ENCODE data around the gene ELOA. TPM values are rescaled to one million over a fixed set of nuclear protein-coding genes. Genes with fewer than 3 reads are reported as not detected.
A peak's percentile ranks its signal among the peaks of the same experiment; 100 is the strongest.

ELOA gene
- 10 to 100 TPM; 30.1 to 40.7 TPM for total RNA-seq

- DNase-seq (peak; percentile 87), ATAC-seq (peak; percentile 95)
- Mint-ChIP-seq H3K9me3 (ENCODE audit: low read depth) (no peaks in the 10 kb centered on the region), H3K36me3 (peaks cover 12% of the 10 kb centered on the region), H3K4me1 (peaks cover 45% of the 10 kb centered on the region), H3K4me3 (peak within 1 kb of the TSS; percentile 85), H3K27ac (peak within 1 kb of the TSS; percentile 92), H3K27me3 (no peaks in the 10 kb centered on the region)
- CTCF ChIA-PET = interaction anchor here (0.7 to 4.0 kb wide), 11 partner anchors 8 to 246 kb away, joined by 3 to 23 read pairs (median 4); partner anchors contain the start of gene RPL11
Observed at GRCh38 chr1:23743287-23744152, at the start of gene ELOA. Gene ELOA (plus strand): TSS chr1:23743471. CDS start chr1:23743504, 33 bp downstream.

GRCh38 chr1:23693599-23693998 lies 49.7 kb upstream of the ELOA start:
- H3K9me3 Mint-ChIP-seq (ENCODE audit: low read depth) = no peaks in the 10 kb centered on the region
- no peaks in the 10 kb centered on the region for H3K27me3 Mint-ChIP-seq
- CTCF ChIA-PET = interaction anchor here (0.8 to 1.5 kb wide), 3 partner anchors 36 to 196 kb away, joined by 3 to 9 read pairs (median 3); no protein-coding TSS in a partner anchor
- peaks cover 63% of the 10 kb centered on the region for H3K36me3 Mint-ChIP-seq
- H3K4me1 Mint-ChIP-seq = peaks cover 62% of the 10 kb centered on the region
- H3K4me3 Mint-ChIP-seq = peak overlapping the region; percentile 98
- ATAC-seq (no peak), DNase-seq (no peak)
- H3K27ac Mint-ChIP-seq = peak overlapping the region; percentile 92

- peaks cover 67% of the 10 kb centered on the region for H3K4me1 Mint-ChIP-seq
- CTCF ChIA-PET = interaction anchor here (0.8 kb wide), 1 partner anchor 197 kb away, joined by 3 read pairs; no protein-coding TSS in a partner anchor
- H3K36me3 Mint-ChIP-seq = peaks cover 69% of the 10 kb centered on the region
- H3K9me3 Mint-ChIP-seq (ENCODE audit: low read depth) = no peaks in the 10 kb centered on the region
- DNase-seq (no peak), ATAC-seq (no peak)
- peak overlapping the region; percentile 3 for H3K27ac Mint-ChIP-seq
- peak overlapping the region; percentile 98 for H3K4me3 Mint-ChIP-seq
- no peaks in the 10 kb centered on the region for H3K27me3 Mint-ChIP-seq
Observed at GRCh38 chr1:23694371-23694770, 48.9 kb upstream of the ELOA start.

GRCh38 chr1:23695667-23696066 lies 47.6 kb upstream of the ELOA start:
- no peak overlapping the region for H3K4me3 Mint-ChIP-seq
- CTCF ChIA-PET = no interaction called here
- peaks cover 80% of the 10 kb centered on the region for H3K36me3 Mint-ChIP-seq
- H3K27ac Mint-ChIP-seq = no peak overlapping the region
- no peaks in the 10 kb centered on the region for H3K27me3 Mint-ChIP-seq
- H3K4me1 Mint-ChIP-seq = peaks cover 76% of the 10 kb centered on the region
- H3K9me3 Mint-ChIP-seq (ENCODE audit: low read depth) = no peaks in the 10 kb centered on the region
- ATAC-seq = no peak
- no peak for DNase-seq

- DNase-seq (no peak), ATAC-seq (no peak)
- Mint-ChIP-seq H3K9me3 (ENCODE audit: low read depth) (no peaks in the 10 kb centered on the region), H3K27ac (peak overlapping the region; percentile 39), H3K4me1 (peaks cover 73% of the 10 kb centered on the region), H3K4me3 (peak overlapping the region; percentile 0), H3K27me3 (no peaks in the 10 kb centered on the region), H3K36me3 (peaks cover 87% of the 10 kb centered on the region)
- CTCF ChIA-PET = interaction anchor here (0.7 kb wide), 1 partner anchor 55 kb away, joined by 3 read pairs; no protein-coding TSS in a partner anchor
Observed at GRCh38 chr1:23696335-23696989, 46.8 kb upstream of the ELOA start.

- Mint-ChIP-seq H3K4me3 (no peak overlapping the region), H3K27me3 (no peaks in the 10 kb centered on the region), H3K9me3 (ENCODE audit: low read depth) (no peaks in the 10 kb centered on the region), H3K36me3 (peaks cover 77% of the 10 kb centered on the region), H3K27ac (no peak overlapping the region), H3K4me1 (peaks cover 61% of the 10 kb centered on the region)
- CTCF ChIA-PET = interaction anchor here (0.7 to 1.4 kb wide), 5 partner anchors 27 to 75 kb away, joined by 3 to 4 read pairs (median 3); partner anchors contain the start of gene ELOA
- no peak for ATAC-seq
- DNase-seq = no peak
Observed at GRCh38 chr1:23698466-23698865, 44.8 kb upstream of the ELOA start.

- peak overlapping the region; percentile 8 for H3K27ac Mint-ChIP-seq
- no peak overlapping the region for H3K4me3 Mint-ChIP-seq
- DNase-seq (peak; percentile 46), ATAC-seq (peak; percentile 50)
- no peaks in the 10 kb centered on the region for H3K9me3 Mint-ChIP-seq (ENCODE audit: low read depth)
- H3K27me3 Mint-ChIP-seq = no peaks in the 10 kb centered on the region
- peaks cover 51% of the 10 kb centered on the region for H3K4me1 Mint-ChIP-seq
- CTCF ChIA-PET = interaction anchor here (0.7 to 1.4 kb wide), 5 partner anchors 44 to 74 kb away, joined by 3 read pairs; partner anchors contain the start of gene ELOA
- peaks cover 68% of the 10 kb centered on the region for H3K36me3 Mint-ChIP-seq
Observed at GRCh38 chr1:23699280-23700179, 43.7 kb upstream of the ELOA start.

- Mint-ChIP-seq H3K9me3 (ENCODE audit: low read depth) (no peaks in the 10 kb centered on the region), H3K4me1 (peaks cover 33% of the 10 kb centered on the region), H3K36me3 (peaks cover 53% of the 10 kb centered on the region), H3K27ac (no peak overlapping the region), H3K27me3 (no peaks in the 10 kb centered on the region), H3K4me3 (no peak overlapping the region)
- CTCF ChIA-PET = no interaction called here
- DNase-seq (no peak), ATAC-seq (no peak)
Observed at GRCh38 chr1:23701310-23701709, 42.0 kb upstream of the ELOA start.

- H3K27ac Mint-ChIP-seq = no peak overlapping the region
- no peaks in the 10 kb centered on the region for H3K9me3 Mint-ChIP-seq (ENCODE audit: low read depth)
- H3K4me3 Mint-ChIP-seq = no peak overlapping the region
- ATAC-seq (no peak), DNase-seq (no peak)
- H3K27me3 Mint-ChIP-seq = no peaks in the 10 kb centered on the region
- peaks cover 47% of the 10 kb centered on the region for H3K36me3 Mint-ChIP-seq
- CTCF ChIA-PET = no interaction called here
- peaks cover 26% of the 10 kb centered on the region for H3K4me1 Mint-ChIP-seq
Observed at GRCh38 chr1:23701996-23702395, 41.3 kb upstream of the ELOA start.

GRCh38 chr1:23704834-23705495 lies 38.3 kb upstream of the ELOA start:
- CTCF ChIA-PET = no interaction called here
- no peaks in the 10 kb centered on the region for H3K9me3 Mint-ChIP-seq (ENCODE audit: low read depth)
- no peak for ATAC-seq

GRCh38 chr1:23709229-23709628 lies 34.0 kb upstream of the ELOA start:
- Mint-ChIP-seq H3K4me1 (no peaks in the 10 kb centered on the region), H3K9me3 (ENCODE audit: low read depth) (no peaks in the 10 kb centered on the region), H3K36me3 (peaks cover 9% of the 10 kb centered on the region), H3K4me3 (no peak overlapping the region), H3K27me3 (no peaks in the 10 kb centered on the region), H3K27ac (no peak overlapping the region)
- ATAC-seq (no peak), DNase-seq (no peak)
- CTCF ChIA-PET = no interaction called here

More at GRCh38 chr1:23704834-23705495, 38.3 kb upstream of the ELOA start:
- Mint-ChIP-seq H3K4me3 (no peak overlapping the region), H3K36me3 (peaks cover 26% of the 10 kb centered on the region), H3K4me1 (peaks cover 4% of the 10 kb centered on the region), H3K27me3 (no peaks in the 10 kb centered on the region), H3K27ac (no peak overlapping the region)
- no peak for DNase-seq

GRCh38 chr1:23718482-23718881 lies 24.8 kb upstream of the ELOA start:
- no peak for ATAC-seq
- H3K4me3 Mint-ChIP-seq = no peak overlapping the region
- peaks cover 15% of the 10 kb centered on the region for H3K4me1 Mint-ChIP-seq
- no peak overlapping the region for H3K27ac Mint-ChIP-seq
- no peak for DNase-seq
- CTCF ChIA-PET = no interaction called here
- H3K9me3 Mint-ChIP-seq (ENCODE audit: low read depth) = no peaks in the 10 kb centered on the region
- no peaks in the 10 kb centered on the region for H3K27me3 Mint-ChIP-seq
- peaks cover 2% of the 10 kb centered on the region for H3K36me3 Mint-ChIP-seq

Data from activated CD8-positive, alpha-beta memory T cell treated with anti-CD3 and anti-CD28 coated beads, Interleukin-2, amount 10 ng/mL, durations not matched to agents 7 days and 5 days (primary cell).